ENCODE measurements around the gene LARP4B. TPM values are rescaled to one million over a fixed set of nuclear protein-coding genes. Genes with fewer than 3 reads are reported as not detected.

The LARP4B gene
- total RNA-seq, 1 donor from 2014 or later: 58.4 TPM

- no peak overlapping the region for H3K4me3 ChIP-seq (ENCODE audit: low read depth, low read length)
- no peak for TF ChIP-seq CTCF (conservative IDR thresholded peaks at IDR 0.05; ENCODE audit: low read depth, low read length)
- no peak for DNase-seq (ENCODE audit: low read depth)
Measured at GRCh38 chr10:871951-872403, 59.5 kb downstream of the LARP4B start.

- no peak overlapping the region for H3K4me3 ChIP-seq (ENCODE audit: low read depth, low read length)
- DNase-seq (ENCODE audit: low read depth): no peak
- no peak for TF ChIP-seq CTCF (conservative IDR thresholded peaks at IDR 0.05; ENCODE audit: low read depth, low read length)
Measured at GRCh38 chr10:870564-871166, 60.8 kb downstream of the LARP4B start.

GRCh38 chr10:869171-869570 is 62.3 kb downstream of the LARP4B start:
- no peak for TF ChIP-seq CTCF (conservative IDR thresholded peaks at IDR 0.05; ENCODE audit: low read depth, low read length)
- H3K4me3 ChIP-seq (ENCODE audit: low read depth, low read length): no peak overlapping the region
- DNase-seq (ENCODE audit: low read depth): no peak

GRCh38 chr10:867807-868206 is 63.7 kb downstream of the LARP4B start:
- H3K4me3 ChIP-seq (ENCODE audit: low read depth, low read length): no peak overlapping the region
- TF ChIP-seq CTCF (conservative IDR thresholded peaks at IDR 0.05; ENCODE audit: low read depth, low read length): no peak
- no peak for DNase-seq (ENCODE audit: low read depth)

GRCh38 chr10:866577-866941 is 64.9 kb downstream of the LARP4B start:
- no peak overlapping the region for H3K4me3 ChIP-seq (ENCODE audit: low read depth, low read length)
- no peak for TF ChIP-seq CTCF (conservative IDR thresholded peaks at IDR 0.05; ENCODE audit: low read depth, low read length)
- DNase-seq (ENCODE audit: low read depth): no peak

- TF ChIP-seq CTCF (conservative IDR thresholded peaks at IDR 0.05; ENCODE audit: low read depth, low read length): no peak
- DNase-seq (ENCODE audit: low read depth): no peak
- H3K4me3 ChIP-seq (ENCODE audit: low read depth, low read length): no peak overlapping the region
Measured at GRCh38 chr10:865924-866576, 65.5 kb downstream of the LARP4B start.

- H3K4me3 ChIP-seq (ENCODE audit: low read depth, low read length): no peak overlapping the region
- no peak for DNase-seq (ENCODE audit: low read depth)
- peak; percentile 36 for TF ChIP-seq CTCF (conservative IDR thresholded peaks at IDR 0.05; ENCODE audit: low read depth, low read length)
Measured at GRCh38 chr10:865257-865656, 66.2 kb downstream of the LARP4B start.
